RPMI8226 (cell line): Measurements from ENCODE around the gene TIMP3.

Experiments used
- DNase-seq: peaks from one replicate; pipeline ENCODE4 v3.0.0-alpha.2; 2015

TIMP3 gene

DNA sequence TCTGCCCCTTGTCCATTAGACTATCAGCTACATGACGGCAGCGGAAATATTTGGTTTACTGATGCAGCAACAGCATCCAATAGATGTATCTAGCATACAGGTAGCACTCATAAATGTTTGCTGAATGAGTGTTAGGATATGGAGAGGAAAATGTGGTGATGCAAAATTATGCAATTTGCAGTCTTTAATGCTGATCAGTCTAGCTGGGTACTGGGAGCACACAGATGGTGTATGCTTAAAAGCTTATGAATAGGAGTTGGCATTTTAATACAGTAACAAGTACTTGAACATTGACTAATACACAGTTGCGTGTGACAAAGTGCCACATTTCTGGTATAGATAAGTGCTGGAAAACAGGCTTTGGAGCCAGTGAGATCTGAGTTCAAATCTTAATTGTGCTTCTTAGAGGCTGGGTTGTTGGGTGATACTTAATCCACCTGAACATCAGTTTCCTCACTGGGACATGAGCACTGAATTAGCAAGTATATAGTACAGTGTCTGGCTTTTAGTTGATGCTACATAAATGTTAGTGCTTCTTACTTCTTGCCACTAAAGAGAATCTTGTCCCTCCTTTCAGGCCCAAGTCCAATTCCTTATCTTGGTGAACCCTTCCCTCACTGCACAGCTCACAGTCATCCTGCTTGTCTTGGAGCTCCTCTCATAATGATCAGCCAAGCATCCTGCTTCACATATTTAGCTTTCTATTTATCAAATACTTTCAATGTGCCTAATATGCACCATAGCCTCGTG lies 99.6 kb downstream of the TIMP3 start:
- no peak for DNase-seq

DNA sequence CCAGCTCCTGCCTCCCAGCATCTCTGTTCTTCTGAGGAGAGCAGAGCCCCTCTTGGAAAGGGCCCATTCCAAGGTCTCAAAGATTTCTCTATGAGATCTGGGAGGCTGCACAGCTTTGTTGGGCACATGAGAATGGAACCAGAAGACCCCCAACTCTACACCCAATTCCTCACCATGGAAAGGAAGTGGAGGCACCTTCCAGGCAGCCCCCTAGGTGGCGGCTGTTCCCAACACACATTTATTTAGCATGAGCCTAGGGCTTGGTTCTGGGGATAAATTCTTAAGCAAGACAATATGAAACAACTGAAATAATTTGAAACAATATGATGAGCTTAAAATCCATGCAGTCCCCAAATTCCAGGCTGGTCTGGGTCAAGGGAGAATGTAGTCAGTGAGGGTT lies 100.4 kb downstream of the TIMP3 start:
- DNase-seq, result no peak

GRCh38 chr22:32903507-32903906 lies 102.0 kb downstream of the TIMP3 start:
- no peak for DNase-seq

GRCh38 chr22:32904044-32904443 lies 102.5 kb downstream of the TIMP3 start:
- DNase-seq, result peak; percentile 12

DNA sequence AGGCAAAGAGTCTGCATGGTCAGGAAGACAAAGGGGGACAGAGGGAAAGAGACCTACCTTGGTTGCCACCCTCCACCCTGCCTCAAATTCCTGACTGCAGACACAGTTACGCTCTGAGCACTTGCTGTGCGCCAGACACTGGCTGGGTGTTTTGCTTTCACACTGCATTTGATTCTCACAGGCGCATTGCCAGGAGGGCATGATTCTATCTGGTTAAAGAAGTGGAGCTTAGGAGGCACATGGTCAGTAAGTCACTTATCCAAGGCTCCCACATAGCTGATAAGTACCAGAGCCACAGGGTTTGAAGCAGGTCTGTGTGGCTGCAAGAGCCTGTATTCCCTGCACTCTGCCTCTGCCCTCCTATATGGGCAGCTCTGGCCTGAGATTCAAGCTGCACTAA lies 103.9 kb downstream of the TIMP3 start:
- no peak for DNase-seq

GRCh38 chr22:32909581-32910428 lies 108.3 kb downstream of the TIMP3 start:
- DNase-seq, result no peak

DNA sequence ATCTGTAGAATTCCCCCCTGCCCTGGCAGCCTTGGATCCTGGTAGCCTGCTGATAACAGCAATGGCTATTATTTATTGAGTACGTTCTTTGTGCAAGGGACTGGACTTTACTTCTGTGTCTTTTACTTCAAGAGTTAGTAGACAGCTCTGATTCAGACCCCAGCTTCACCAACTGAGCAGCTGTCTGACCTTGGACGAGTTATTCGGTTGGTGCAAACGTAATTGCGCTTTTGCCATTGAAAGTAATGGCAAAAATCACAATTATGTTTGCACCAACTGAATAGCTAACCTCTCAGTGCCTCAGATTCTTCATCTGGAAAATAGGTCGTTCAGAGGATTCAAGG lies 108.9 kb downstream of the TIMP3 start:
- DNase-seq, result no peak

GRCh38 chr22:32911503-32911902 lies 110.0 kb downstream of the TIMP3 start:
- no peak for DNase-seq
